ENCODE results near the gene PLCD3.

GRCh38 chr17:45115871-45116270, 16.4 kb downstream of the PLCD3 start:
- TF ChIP-seq SIN3A (IDR thresholded peaks at IDR 0.05; ENCODE audit: low read depth, low read length) = no peak
- no peak for TF ChIP-seq POLR2AphosphoS5 (IDR thresholded peaks at IDR 0.05; ENCODE audit: low read length)
- TF ChIP-seq RFX5 (IDR thresholded peaks at IDR 0.05; ENCODE audit: low read depth, low read length) = no peak
- TF ChIP-seq POLR2A (IDR thresholded peaks at IDR 0.05; ENCODE audit: low read depth, low read length) = no peak
- TF ChIP-seq CTCF (IDR thresholded peaks at IDR 0.05 in 2 of 3, conservative IDR thresholded peaks at IDR 0.05 in 1 of 3; ENCODE audit: control insufficient read depth in 2 of 3, extremely low read depth in 1 of 3, insufficient read depth in 1 of 3, low read depth in 3 of 3, low read length in 3 of 3) = no peak
- no peak for TF ChIP-seq USF2 (IDR thresholded peaks at IDR 0.05; ENCODE audit: borderline replicate concordance, low read depth, low read length)
- TF ChIP-seq NRF1 (conservative IDR thresholded peaks at IDR 0.05; ENCODE audit: low read depth, low read length) = no peak
- no peak for TF ChIP-seq EZH2 (IDR thresholded peaks at IDR 0.05; ENCODE audit: borderline replicate concordance, control insufficient read depth, low read depth, low read length)
- TF ChIP-seq YY1 (IDR thresholded peaks at IDR 0.05; ENCODE audit: low read depth, low read length) = no peak
- TF ChIP-seq RELA (IDR thresholded peaks at IDR 0.05; ENCODE audit: borderline replicate concordance, partially characterized antibody) = no peak
- no peak for TF ChIP-seq JUND (IDR thresholded peaks at IDR 0.05; ENCODE audit: low read depth, low read length)
- TF ChIP-seq CHD1 (IDR thresholded peaks at IDR 0.05; ENCODE audit: low read depth, low read length) = no peak
